ENCODE data around the gene CMTR1. TPM values are rescaled to one million over a fixed set of nuclear protein-coding genes. Genes with fewer than 3 reads are reported as not detected.

CMTR1 gene
- polyA plus RNA-seq, 1 of the 3 experiments (the other 2 are of a cell fraction), result 19.8 TPM

DNA sequence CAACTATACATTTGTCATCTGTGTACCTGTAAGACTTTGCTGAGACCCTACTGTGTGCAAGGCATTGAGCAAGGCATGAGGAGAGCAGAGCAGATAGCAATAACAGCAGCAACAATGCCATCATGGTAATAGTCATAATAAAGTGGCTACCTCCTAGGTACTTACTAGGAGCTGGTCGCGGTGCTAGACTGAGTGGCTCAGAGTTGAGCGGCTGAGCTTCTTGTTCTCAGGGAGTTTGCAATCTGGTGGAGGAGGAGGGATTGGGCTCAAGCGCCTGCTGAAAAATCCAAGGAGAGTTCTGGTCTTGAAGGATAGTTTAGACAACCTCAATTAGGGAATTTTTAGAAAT is 91.9 kb downstream of the CMTR1 start (continued):
- TF ChIP-seq, protein P1, sequence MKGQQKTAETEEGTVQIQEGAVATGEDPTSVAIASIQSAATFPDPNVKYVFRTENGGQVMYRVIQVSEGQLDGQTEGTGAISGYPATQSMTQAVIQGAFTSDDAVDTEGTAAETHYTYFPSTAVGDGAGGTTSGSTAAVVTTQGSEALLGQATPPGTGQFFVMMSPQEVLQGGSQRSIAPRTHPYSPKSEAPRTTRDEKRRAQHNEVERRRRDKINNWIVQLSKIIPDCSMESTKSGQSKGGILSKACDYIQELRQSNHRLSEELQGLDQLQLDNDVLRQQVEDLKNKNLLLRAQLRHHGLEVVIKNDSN (IDR thresholded peaks at IDR 0.05; ENCODE audit: borderline replicate concordance, low read depth), result no peak

DNA sequence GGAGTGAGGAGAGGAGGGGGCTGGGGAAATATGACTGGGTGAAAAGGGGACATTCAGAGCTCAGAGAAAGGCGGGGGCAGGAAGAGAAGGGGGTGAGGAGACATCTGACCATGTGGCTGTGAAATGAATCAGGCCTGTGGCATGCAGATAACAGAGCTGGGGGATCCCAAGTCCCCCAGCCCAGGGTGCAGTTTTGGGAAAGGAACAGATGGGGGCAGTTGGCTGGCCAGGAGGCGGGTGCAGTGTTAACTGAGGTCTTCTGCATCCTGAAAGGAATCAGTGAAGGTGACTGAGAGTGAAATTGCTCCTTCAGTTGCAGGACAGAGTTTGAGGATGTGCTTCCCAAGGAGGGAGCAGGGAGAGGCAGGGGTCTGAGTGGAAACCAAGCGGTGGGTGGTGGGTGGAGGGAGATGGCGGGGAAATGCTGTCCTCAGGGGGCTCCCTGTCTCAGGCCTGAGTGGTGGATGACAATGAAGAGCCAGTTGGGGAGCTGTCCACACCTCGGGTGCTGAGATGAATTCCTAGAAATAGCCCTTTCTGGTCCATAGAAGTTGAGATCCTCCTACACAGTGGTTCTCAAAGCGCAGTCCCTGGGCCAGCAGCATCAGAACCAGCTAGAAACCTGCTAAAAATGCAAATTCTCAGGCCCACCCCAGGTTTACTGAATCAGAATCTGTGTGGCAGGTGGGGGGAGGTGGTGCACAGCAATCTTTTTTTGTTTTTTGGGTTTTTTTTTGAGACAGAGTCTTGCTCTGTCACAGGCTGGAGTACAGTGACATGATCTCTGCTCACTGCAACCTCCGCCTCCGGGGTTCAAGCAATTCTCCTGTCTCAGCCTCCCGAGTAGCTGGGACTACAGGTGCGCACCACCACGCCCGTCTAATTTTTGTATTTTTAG is 92.7 kb downstream of the CMTR1 start:
- H3K4me2 ChIP-seq, result no peak overlapping the region
- H3K79me2 ChIP-seq (ENCODE audit: insufficient read depth), result no peaks in the 10 kb centered on the region
- no peak overlapping the region for H3K9ac ChIP-seq
- TF ChIP-seq, protein P2, sequence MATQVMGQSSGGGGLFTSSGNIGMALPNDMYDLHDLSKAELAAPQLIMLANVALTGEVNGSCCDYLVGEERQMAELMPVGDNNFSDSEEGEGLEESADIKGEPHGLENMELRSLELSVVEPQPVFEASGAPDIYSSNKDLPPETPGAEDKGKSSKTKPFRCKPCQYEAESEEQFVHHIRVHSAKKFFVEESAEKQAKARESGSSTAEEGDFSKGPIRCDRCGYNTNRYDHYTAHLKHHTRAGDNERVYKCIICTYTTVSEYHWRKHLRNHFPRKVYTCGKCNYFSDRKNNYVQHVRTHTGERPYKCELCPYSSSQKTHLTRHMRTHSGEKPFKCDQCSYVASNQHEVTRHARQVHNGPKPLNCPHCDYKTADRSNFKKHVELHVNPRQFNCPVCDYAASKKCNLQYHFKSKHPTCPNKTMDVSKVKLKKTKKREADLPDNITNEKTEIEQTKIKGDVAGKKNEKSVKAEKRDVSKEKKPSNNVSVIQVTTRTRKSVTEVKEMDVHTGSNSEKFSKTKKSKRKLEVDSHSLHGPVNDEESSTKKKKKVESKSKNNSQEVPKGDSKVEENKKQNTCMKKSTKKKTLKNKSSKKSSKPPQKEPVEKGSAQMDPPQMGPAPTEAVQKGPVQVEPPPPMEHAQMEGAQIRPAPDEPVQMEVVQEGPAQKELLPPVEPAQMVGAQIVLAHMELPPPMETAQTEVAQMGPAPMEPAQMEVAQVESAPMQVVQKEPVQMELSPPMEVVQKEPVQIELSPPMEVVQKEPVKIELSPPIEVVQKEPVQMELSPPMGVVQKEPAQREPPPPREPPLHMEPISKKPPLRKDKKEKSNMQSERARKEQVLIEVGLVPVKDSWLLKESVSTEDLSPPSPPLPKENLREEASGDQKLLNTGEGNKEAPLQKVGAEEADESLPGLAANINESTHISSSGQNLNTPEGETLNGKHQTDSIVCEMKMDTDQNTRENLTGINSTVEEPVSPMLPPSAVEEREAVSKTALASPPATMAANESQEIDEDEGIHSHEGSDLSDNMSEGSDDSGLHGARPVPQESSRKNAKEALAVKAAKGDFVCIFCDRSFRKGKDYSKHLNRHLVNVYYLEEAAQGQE (IDR thresholded peaks at IDR 0.05; ENCODE audit: low read depth, low read length), result peak; percentile 98
- TF ChIP-seq, protein P3, sequence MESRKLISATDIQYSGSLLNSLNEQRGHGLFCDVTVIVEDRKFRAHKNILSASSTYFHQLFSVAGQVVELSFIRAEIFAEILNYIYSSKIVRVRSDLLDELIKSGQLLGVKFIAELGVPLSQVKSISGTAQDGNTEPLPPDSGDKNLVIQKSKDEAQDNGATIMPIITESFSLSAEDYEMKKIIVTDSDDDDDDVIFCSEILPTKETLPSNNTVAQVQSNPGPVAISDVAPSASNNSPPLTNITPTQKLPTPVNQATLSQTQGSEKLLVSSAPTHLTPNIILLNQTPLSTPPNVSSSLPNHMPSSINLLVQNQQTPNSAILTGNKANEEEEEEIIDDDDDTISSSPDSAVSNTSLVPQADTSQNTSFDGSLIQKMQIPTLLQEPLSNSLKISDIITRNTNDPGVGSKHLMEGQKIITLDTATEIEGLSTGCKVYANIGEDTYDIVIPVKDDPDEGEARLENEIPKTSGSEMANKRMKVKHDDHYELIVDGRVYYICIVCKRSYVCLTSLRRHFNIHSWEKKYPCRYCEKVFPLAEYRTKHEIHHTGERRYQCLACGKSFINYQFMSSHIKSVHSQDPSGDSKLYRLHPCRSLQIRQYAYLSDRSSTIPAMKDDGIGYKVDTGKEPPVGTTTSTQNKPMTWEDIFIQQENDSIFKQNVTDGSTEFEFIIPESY (IDR thresholded peaks at IDR 0.05; ENCODE audit: borderline replicate concordance, low read depth), result no peak
- DNase-seq, result peak; percentile 60
- H3K27me3 ChIP-seq (ENCODE audit: insufficient read depth), result no peaks in the 10 kb centered on the region; the same call in 1 of the 2 replicates
- no peaks in the 10 kb centered on the region for H4K20me1 ChIP-seq (ENCODE audit: insufficient read depth)
- no peaks in the 10 kb centered on the region for H3K9me3 ChIP-seq
- no peaks in the 10 kb centered on the region for H3K9me2 ChIP-seq
- POLR2A ChIA-PET, result interaction anchor here (0.8 kb wide), 1 partner anchor 53 kb away, joined by 3 read pairs; no protein-coding TSS in a partner anchor
- no peak overlapping the region for H3K27ac ChIP-seq (ENCODE audit: low read depth in 2 of 2, low read length in 1 of 2)
- CTCF ChIA-PET, result interaction anchor here (0.6 to 2.9 kb wide), 7 partner anchors 9 to 45 kb away, joined by 3 to 13 read pairs (median 4); no protein-coding TSS in a partner anchor
- H2AFZ ChIP-seq (ENCODE audit: low read depth), result no peak overlapping the region
- H3K4me3 ChIP-seq (ENCODE audit: low read depth in 2 of 2, low read length in 1 of 2), result no peak overlapping the region
- 57% methylated on average over 11 of the region's 12 CpGs for WGBS (ENCODE audit: low lambda C conversion rate)
- no peaks in the 10 kb centered on the region for H3K36me3 ChIP-seq (replicated peaks in 1 of 2; ENCODE audit: control insufficient read depth in 1 of 2, insufficient read depth in 2 of 2, low read length in 1 of 2)
- H3F3A ChIP-seq (replicated peaks; ENCODE audit: insufficient read depth), result no peaks in the 10 kb centered on the region
- H3K4me1 ChIP-seq (ENCODE audit: control insufficient read depth in 1 of 2, insufficient read depth in 2 of 2, low read depth in 1 of 2, low read length in 1 of 2), result peaks cover 0 to 5% of the 10 kb centered on the region in 2 experiments; a peak in 1 of 4 replicates

DNA sequence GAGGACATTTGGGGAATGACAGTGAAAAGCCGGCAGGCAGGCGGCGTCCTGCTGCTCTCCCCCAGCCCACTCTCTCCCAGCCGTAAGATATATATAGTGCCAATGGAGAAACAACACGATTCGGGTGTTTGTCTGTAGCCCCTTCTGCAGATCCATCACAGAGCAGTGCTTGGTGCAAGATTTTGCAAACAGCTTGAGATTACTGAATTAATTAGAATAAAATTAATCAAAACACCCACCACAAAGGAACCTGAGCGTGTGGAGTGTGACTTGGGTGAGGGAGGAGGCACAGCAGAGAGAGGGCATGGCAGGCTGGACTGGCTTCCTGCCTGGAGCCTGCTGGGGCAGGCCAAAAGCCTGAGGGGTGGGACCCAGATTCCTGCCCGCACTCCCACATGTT is 95.5 kb downstream of the CMTR1 start:
- no peaks in the 10 kb centered on the region for H4K20me1 ChIP-seq (ENCODE audit: insufficient read depth)
- H3K9me2 ChIP-seq, result no peaks in the 10 kb centered on the region
- H3K4me2 ChIP-seq, result no peak overlapping the region
- H3K9me3 ChIP-seq, result no peaks in the 10 kb centered on the region
- POLR2A ChIA-PET, result no interaction called here
- no peak for DNase-seq
- no peak overlapping the region for H2AFZ ChIP-seq (ENCODE audit: low read depth)
- peaks cover 3% of the 10 kb centered on the region; the same call in 1 of the 2 replicates for H3K27me3 ChIP-seq (ENCODE audit: insufficient read depth)
- H3K4me1 ChIP-seq (ENCODE audit: control insufficient read depth in 1 of 2, insufficient read depth in 2 of 2, low read depth in 1 of 2, low read length in 1 of 2), result peaks cover 0 to 5% of the 10 kb centered on the region in 2 experiments; a peak in 1 of 4 replicates
- no peak overlapping the region for H3K4me3 ChIP-seq (ENCODE audit: low read depth in 2 of 2, low read length in 1 of 2)
- TF ChIP-seq, protein P4, sequence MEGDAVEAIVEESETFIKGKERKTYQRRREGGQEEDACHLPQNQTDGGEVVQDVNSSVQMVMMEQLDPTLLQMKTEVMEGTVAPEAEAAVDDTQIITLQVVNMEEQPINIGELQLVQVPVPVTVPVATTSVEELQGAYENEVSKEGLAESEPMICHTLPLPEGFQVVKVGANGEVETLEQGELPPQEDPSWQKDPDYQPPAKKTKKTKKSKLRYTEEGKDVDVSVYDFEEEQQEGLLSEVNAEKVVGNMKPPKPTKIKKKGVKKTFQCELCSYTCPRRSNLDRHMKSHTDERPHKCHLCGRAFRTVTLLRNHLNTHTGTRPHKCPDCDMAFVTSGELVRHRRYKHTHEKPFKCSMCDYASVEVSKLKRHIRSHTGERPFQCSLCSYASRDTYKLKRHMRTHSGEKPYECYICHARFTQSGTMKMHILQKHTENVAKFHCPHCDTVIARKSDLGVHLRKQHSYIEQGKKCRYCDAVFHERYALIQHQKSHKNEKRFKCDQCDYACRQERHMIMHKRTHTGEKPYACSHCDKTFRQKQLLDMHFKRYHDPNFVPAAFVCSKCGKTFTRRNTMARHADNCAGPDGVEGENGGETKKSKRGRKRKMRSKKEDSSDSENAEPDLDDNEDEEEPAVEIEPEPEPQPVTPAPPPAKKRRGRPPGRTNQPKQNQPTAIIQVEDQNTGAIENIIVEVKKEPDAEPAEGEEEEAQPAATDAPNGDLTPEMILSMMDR (IDR thresholded peaks at IDR 0.05), result no peak
- no peaks in the 10 kb centered on the region for H3K79me2 ChIP-seq (ENCODE audit: insufficient read depth)
- H3K27ac ChIP-seq (ENCODE audit: low read depth in 2 of 2, low read length in 1 of 2), result no peak overlapping the region
- H3K36me3 ChIP-seq (replicated peaks in 1 of 2; ENCODE audit: control insufficient read depth in 1 of 2, insufficient read depth in 2 of 2, low read length in 1 of 2), result no peaks in the 10 kb centered on the region
- H3K9ac ChIP-seq, result no peak overlapping the region
- H3F3A ChIP-seq (replicated peaks; ENCODE audit: insufficient read depth), result peaks cover 6% of the 10 kb centered on the region
- CTCF ChIA-PET, result interaction anchor here (0.9 to 1.5 kb wide), 5 partner anchors 11 to 41 kb away, joined by 3 to 6 read pairs (median 3); no protein-coding TSS in a partner anchor
- 72% methylated on average over 8 of the region's 8 CpGs for WGBS (ENCODE audit: low lambda C conversion rate)

Data from SK-N-SH (cell line).